Smooth muscle cell (in vitro differentiated cells): ENCODE data around the gene SIN3B. TPM values are rescaled to one million over a fixed set of nuclear protein-coding genes. Genes with fewer than 3 reads are reported as not detected.
A peak's percentile ranks its signal among the peaks of the same experiment; 100 is the strongest.

Source experiments
- DNase-seq: peaks from one replicate; lab custom pipeline; 2025; ENCODE audit not compliant: unreplicated experiment; lab: John Stamatoyannopoulos, UW
- H2AFZ ChIP-seq: fragments of 200-600 bp; sonication (generic); 2 replicates; pipeline ENCODE4 v1.6.0; 2016; ENCODE audit warnings: antibody characterized with exemption, low read depth, mild to moderate bottlenecking
- H3F3A ChIP-seq: fragments of 200-600 bp; sonication (generic); 2 replicates; pipeline ENCODE4 v1.6.0; 2017; ENCODE audit warnings: antibody characterized with exemption, low read depth
- H3K27ac ChIP-seq: fragments of 200-600 bp; sonication (generic); 2 replicates; pipeline ENCODE4 v1.5.1; 2016; ENCODE audit warnings: low read depth, mild to moderate bottlenecking
- H3K27me3 ChIP-seq: fragments of 200-600 bp; sonication (generic); 2 replicates; pipeline ENCODE4 v1.6.1; 2016; ENCODE audit warnings: low read depth, mild to moderate bottlenecking
- H3K36me3 ChIP-seq: fragments of 200-600 bp; sonication (generic); 2 replicates; pipeline ENCODE4 v1.5.1; 2016; ENCODE audit warnings: low read depth
- H3K4me1 ChIP-seq: fragments of 200-600 bp; sonication (generic); 2 replicates; pipeline ENCODE4 v1.5.1; 2016; ENCODE audit warnings: low read depth
- H3K4me2 ChIP-seq: fragments of 200-600 bp; sonication (generic); 2 replicates; pipeline ENCODE4 v1.6.0; 2016; ENCODE audit warnings: mild to moderate bottlenecking
- H3K4me3 ChIP-seq: fragments of 200-600 bp; sonication (generic); 2 replicates; pipeline ENCODE4 v1.5.1; 2016; ENCODE audit warnings: mild to moderate bottlenecking
- H3K79me2 ChIP-seq: fragments of 200-600 bp; sonication (generic); 2 replicates; pipeline ENCODE4 v1.6.0; 2016; ENCODE audit warnings: low read depth, mild to moderate bottlenecking
- H3K9ac ChIP-seq: fragments of 200-600 bp; sonication (generic); 2 replicates; pipeline ENCODE4 v1.6.0; 2016; ENCODE audit warnings: low read depth
- H3K9me3 ChIP-seq: fragments of 200-600 bp; sonication (generic); replicated peaks from 2 replicates; pipeline ENCODE4 v1.5.1; 2016; ENCODE audit warnings: low read depth
- H4K20me1 ChIP-seq: fragments of 200-600 bp; sonication (generic); 2 replicates; pipeline ENCODE4 v1.6.0; 2016; ENCODE audit warnings: low read depth
- CTCF ChIP-seq: fragments of 200-600 bp; sonication (generic); IDR thresholded peaks from 2 replicates; pipeline ENCODE4 v1.5.1; 2017; ENCODE audit warnings: borderline replicate concordance, mild to moderate bottlenecking, antibody characterized with exemption; ENCODE audit not compliant: insufficient read depth, poor library complexity, severe bottlenecking
- WGBS: methylation state at CpG from one replicate; pipeline ENCODE4 v1.1.7; 2016; ENCODE audit warnings: low lambda C conversion rate; 5-methylcytosine and 5-hydroxymethylcytosine counted together
- polyA plus RNA-seq: library from polyadenylated mRNA; unstranded; fragments of >200 nt; fragmentation: Nextera tagmentation; extraction: Ambion mirVana; gene quantifications from 2 replicates; pipeline ENCODE4 v1.2.1, GENCODE V29; 2016
- total RNA-seq: library from RNA; depleted of rRNA; stranded (reverse); fragments of >200 nt; gene quantifications from 2 replicates; pipeline ENCODE4 v1.2.3, GENCODE V29; 2014

The SIN3B gene
- total and polyA plus RNA-seq, 2 experiments from 2014 or later: 16.5 to 25.1 TPM

- Histone ChIP-seq H3K27me3 (no peaks in the 10 kb centered on the region), H2AFZ (no peak overlapping the region), H3K4me3 (no peak overlapping the region), H3K79me2 (no peaks in the 10 kb centered on the region), H3K4me2 (no peak overlapping the region), H4K20me1 (no peaks in the 10 kb centered on the region), H3K36me3 (no peaks in the 10 kb centered on the region), H3K9ac (no peak overlapping the region), H3K27ac (no peak overlapping the region), H3K4me1 (no peaks in the 10 kb centered on the region), H3F3A (no peaks in the 10 kb centered on the region), H3K9me3 (peaks cover 3% of the 10 kb centered on the region)
- no peak for DNase-seq
- 91% methylated on average over 3 of the region's 3 CpGs for WGBS
- TF ChIP-seq CTCF: no peak
Measured at GRCh38 chr19:16883522-16883921, 54.3 kb downstream of the SIN3B start.

GRCh38 chr19:16885166-16885565 lies 56.0 kb downstream of the SIN3B start:
- H3K27me3 ChIP-seq: no peaks in the 10 kb centered on the region
- no peak for DNase-seq
- H3K79me2 ChIP-seq: no peaks in the 10 kb centered on the region
- H3K9me3 ChIP-seq: peaks cover 3% of the 10 kb centered on the region
- H4K20me1 ChIP-seq: no peaks in the 10 kb centered on the region
- no peaks in the 10 kb centered on the region for H3K36me3 ChIP-seq
- WGBS: 78% methylated on average over 5 of the region's 5 CpGs
- H3K4me1 ChIP-seq: no peaks in the 10 kb centered on the region
- H3K4me3 ChIP-seq: no peak overlapping the region
- H3K4me2 ChIP-seq: no peak overlapping the region
- H3F3A ChIP-seq: no peaks in the 10 kb centered on the region
- H3K27ac ChIP-seq: no peak overlapping the region
- no peak overlapping the region for H3K9ac ChIP-seq
- TF ChIP-seq CTCF: no peak
- H2AFZ ChIP-seq: no peak overlapping the region

GRCh38 chr19:16886305-16886880 lies 57.2 kb downstream of the SIN3B start:
- WGBS: 73% methylated on average over 20 of the region's 20 CpGs
- no peaks in the 10 kb centered on the region for H3F3A ChIP-seq
- no peak overlapping the region for H3K4me2 ChIP-seq
- no peaks in the 10 kb centered on the region for H3K36me3 ChIP-seq
- H3K4me1 ChIP-seq: no peaks in the 10 kb centered on the region
- H3K27ac ChIP-seq: peak overlapping the region; percentile 65
- H3K4me3 ChIP-seq: no peak overlapping the region
- H3K79me2 ChIP-seq: no peaks in the 10 kb centered on the region
- H3K9me3 ChIP-seq: peaks cover 3% of the 10 kb centered on the region
- no peaks in the 10 kb centered on the region for H3K27me3 ChIP-seq
- no peak for DNase-seq
- TF ChIP-seq CTCF: no peak
- no peaks in the 10 kb centered on the region for H4K20me1 ChIP-seq
- H2AFZ ChIP-seq: no peak overlapping the region
- no peak overlapping the region for H3K9ac ChIP-seq
